ENCODE results near the gene FAAH2. TPM values are rescaled to one million over a fixed set of nuclear protein-coding genes. Genes with fewer than 3 reads are reported as not detected.
"Not testable (repeated sequence)": the region's sequence is repeated elsewhere in the genome, so short reads cannot be mapped to it uniquely, and the experiment has no call there.

Gene FAAH2
- total and polyA plus RNA-seq, 8 donors, result 2.6 to 17.3 (median 7.2) TPM; not detected in 1

GRCh38 chrX:57380026-57380796, 93.7 kb downstream of the FAAH2 start:
- DNase-seq, result no peak
- Histone ChIP-seq H3K4me3 (no peak overlapping the region), H3K36me3 (peaks cover 0 to 3% (median 0%) of the 10 kb centered on the region in 4 donors), H3K9me3 (no peaks in the 10 kb centered on the region), H3K27ac (no peak overlapping the region), H3K4me1 (no peaks in the 10 kb centered on the region), H3K27me3 (no peaks in the 10 kb centered on the region)
- WGBS, 5 donors, result 71 to 95% (median 83%) methylated on average over 3 of the region's 3 CpGs
- TF ChIP-seq EP300 (IDR thresholded peaks at IDR 0.05), result no peak
- no peak for TF ChIP-seq CTCF (IDR thresholded peaks at IDR 0.05)
- no peak for TF ChIP-seq POLR2AphosphoS5 (IDR thresholded peaks at IDR 0.05)
- TF ChIP-seq POLR2A (IDR thresholded peaks at IDR 0.05), result no peak
- intact Hi-C loops (cut with DNase I; ENCODE audit: low total_unique reads), result no loop called here

GRCh38 chrX:57394162-57394561, 107.7 kb downstream of the FAAH2 start:
- intact Hi-C loops (cut with DNase I; ENCODE audit: low total_unique reads); H3K27ac ChIP-seq; DNase-seq; H3K36me3 ChIP-seq; H3K4me3 ChIP-seq; H3K27me3 ChIP-seq; H3K4me1 ChIP-seq: not testable (repeated sequence)
- peaks cover 0 to 11% (median 0%) of the 10 kb centered on the region in 4 donors for H3K9me3 ChIP-seq
- WGBS, 5 donors, result 83 to 98% (median 94%) methylated on average over 6 to 7 of the region's 7 CpGs

- H3K36me3 ChIP-seq; H3K4me3 ChIP-seq; intact Hi-C loops (cut with DNase I; ENCODE audit: low total_unique reads); H3K4me1 ChIP-seq; H3K27ac ChIP-seq; H3K27me3 ChIP-seq; DNase-seq: not testable (repeated sequence)
- 64 to 91% (median 84%) methylated on average over 5 of the region's 5 CpGs for WGBS, 5 donors
- H3K9me3 ChIP-seq, result peaks cover 0 to 41% (median 25%) of the 10 kb centered on the region in 4 donors
Observed at GRCh38 chrX:57403191-57403590, 116.7 kb downstream of the FAAH2 start.

- Histone ChIP-seq H3K4me1 (no peaks in the 10 kb centered on the region), H3K9me3 (peaks cover 0 to 38% (median 25%) of the 10 kb centered on the region in 4 donors), H3K4me3 (no peak overlapping the region), H3K27ac (no peak overlapping the region), H3K27me3 (no peaks in the 10 kb centered on the region), H3K36me3 (no peaks in the 10 kb centered on the region)
- no peak for TF ChIP-seq EP300 (IDR thresholded peaks at IDR 0.05)
- TF ChIP-seq POLR2A (IDR thresholded peaks at IDR 0.05), result no peak
- no peak for TF ChIP-seq POLR2AphosphoS5 (IDR thresholded peaks at IDR 0.05)
- TF ChIP-seq CTCF (IDR thresholded peaks at IDR 0.05), result no peak
- WGBS, 5 donors, result 54 to 96% (median 72%) methylated on average over 4 to 5 of the region's 5 CpGs
- intact Hi-C loops (cut with DNase I; ENCODE audit: low total_unique reads), result no loop called here
- DNase-seq, result no peak
Observed at GRCh38 chrX:57406149-57406548, 119.6 kb downstream of the FAAH2 start.

- Histone ChIP-seq H3K27ac (no peak overlapping the region), H3K36me3 (no peaks in the 10 kb centered on the region), H3K27me3 (no peaks in the 10 kb centered on the region), H3K9me3 (peaks cover 0 to 31% (median 9%) of the 10 kb centered on the region in 4 donors), H3K4me1 (no peaks in the 10 kb centered on the region), H3K4me3 (no peak overlapping the region)
- no peak for DNase-seq
- intact Hi-C loops (cut with DNase I; ENCODE audit: low total_unique reads), result no loop called here
- TF ChIP-seq EP300 (IDR thresholded peaks at IDR 0.05) (no peak), CTCF (IDR thresholded peaks at IDR 0.05) (no peak), POLR2AphosphoS5 (IDR thresholded peaks at IDR 0.05) (no peak), POLR2A (IDR thresholded peaks at IDR 0.05) (no peak)
- WGBS, 5 donors, result 63 to 87% (median 66%) methylated on average over 2 to 4 of the region's 4 CpGs
Observed at GRCh38 chrX:57417827-57418226, 131.3 kb downstream of the FAAH2 start.
